GM12875 (cell line): ENCODE data around the gene KRTCAP2.
"Not testable (repeated sequence)": the region's sequence is repeated elsewhere in the genome, so short reads cannot be mapped to it uniquely, and the experiment has no call there.

ENCODE experiments used
- H3K4me3 ChIP-seq: one replicate; pipeline ENCODE4 v1.5.1; 2011; ENCODE audit warnings: low read depth, low read length, control low read depth
- TF ChIP-seq, protein P1 (sequence below): IDR thresholded peaks from 2 replicates; pipeline ENCODE4 v1.5.1; 2011; ENCODE audit warnings: low read depth, mild to moderate bottlenecking, control low read depth, inconsistent platforms, low read length, moderate library complexity, borderline replicate concordance; ENCODE audit not compliant: insufficient read depth

The KRTCAP2 gene

DNA sequence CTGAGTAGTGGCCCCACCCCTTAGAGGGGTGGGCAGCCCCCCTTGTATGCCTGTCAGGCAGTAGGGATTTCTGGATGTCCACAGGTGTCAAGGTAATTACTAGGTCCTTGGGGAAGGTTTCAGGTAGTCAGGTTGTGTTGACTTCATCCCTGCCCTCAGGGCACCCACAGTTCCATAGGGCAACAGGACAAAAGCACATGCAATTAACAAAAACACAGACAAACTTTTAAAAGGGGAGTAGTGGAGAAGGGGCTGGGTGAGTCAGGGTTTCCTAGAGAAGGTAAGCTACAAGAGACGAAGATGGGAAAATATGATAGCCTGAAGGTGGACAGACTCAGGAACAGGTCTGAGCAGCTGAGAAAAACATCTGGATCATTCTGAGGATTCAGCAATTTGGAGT, 14.1 kb downstream of the KRTCAP2 start:
- no peak overlapping the region for H3K4me3 ChIP-seq
- TF ChIP-seq, protein P1, sequence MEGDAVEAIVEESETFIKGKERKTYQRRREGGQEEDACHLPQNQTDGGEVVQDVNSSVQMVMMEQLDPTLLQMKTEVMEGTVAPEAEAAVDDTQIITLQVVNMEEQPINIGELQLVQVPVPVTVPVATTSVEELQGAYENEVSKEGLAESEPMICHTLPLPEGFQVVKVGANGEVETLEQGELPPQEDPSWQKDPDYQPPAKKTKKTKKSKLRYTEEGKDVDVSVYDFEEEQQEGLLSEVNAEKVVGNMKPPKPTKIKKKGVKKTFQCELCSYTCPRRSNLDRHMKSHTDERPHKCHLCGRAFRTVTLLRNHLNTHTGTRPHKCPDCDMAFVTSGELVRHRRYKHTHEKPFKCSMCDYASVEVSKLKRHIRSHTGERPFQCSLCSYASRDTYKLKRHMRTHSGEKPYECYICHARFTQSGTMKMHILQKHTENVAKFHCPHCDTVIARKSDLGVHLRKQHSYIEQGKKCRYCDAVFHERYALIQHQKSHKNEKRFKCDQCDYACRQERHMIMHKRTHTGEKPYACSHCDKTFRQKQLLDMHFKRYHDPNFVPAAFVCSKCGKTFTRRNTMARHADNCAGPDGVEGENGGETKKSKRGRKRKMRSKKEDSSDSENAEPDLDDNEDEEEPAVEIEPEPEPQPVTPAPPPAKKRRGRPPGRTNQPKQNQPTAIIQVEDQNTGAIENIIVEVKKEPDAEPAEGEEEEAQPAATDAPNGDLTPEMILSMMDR: no peak

DNA sequence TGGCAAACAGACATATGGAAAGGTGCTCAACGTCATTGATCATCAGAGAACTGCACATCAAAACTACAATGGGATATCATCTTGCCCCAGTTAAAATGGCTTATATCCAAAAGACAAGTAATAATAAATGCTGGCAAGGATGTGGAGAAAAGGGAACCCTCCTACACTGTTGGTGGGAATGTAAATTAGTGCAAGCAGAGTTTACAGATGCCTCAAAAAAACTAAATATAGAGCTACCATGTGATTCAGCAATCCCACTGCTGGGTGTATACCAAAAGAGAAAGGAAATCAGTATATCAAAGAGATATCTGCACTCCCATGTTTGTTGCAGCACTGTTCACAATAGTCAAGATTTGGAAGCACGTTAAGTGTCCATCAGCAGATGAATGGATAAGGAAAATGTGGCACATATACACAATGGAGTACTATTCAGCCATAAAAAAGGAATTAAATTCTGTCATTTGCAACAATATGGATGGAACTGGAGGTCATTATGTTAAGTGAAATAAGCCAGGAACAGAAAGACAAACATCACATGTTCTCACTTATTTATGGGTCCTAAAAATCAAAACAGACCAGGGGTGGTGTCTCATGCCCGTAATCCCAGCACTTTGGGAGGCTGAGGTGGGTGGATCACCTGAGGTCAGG, 17.0 kb downstream of the KRTCAP2 start:
- H3K4me3 ChIP-seq: not testable (repeated sequence)

DNA sequence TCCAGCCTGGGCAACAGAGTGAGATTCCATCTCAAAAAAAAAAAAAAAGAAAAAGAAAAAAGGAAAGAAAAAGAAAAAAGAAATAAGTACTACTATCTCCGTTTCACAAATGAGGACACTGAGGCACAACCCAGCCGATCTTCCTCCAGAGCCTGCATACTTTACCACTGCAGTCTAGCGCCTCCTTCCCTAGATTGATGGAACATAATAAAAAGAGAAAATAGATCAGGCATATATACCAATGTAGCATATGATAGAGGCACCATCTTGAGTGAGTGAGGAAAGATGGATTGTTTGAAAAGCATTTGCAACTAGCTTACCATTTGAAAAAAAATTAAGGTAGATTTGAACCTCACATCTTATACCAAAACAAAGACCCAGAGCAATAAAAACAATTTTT, 27.6 kb downstream of the KRTCAP2 start:
- TF ChIP-seq, protein P1: no peak
- H3K4me3 ChIP-seq: no peak overlapping the region

DNA sequence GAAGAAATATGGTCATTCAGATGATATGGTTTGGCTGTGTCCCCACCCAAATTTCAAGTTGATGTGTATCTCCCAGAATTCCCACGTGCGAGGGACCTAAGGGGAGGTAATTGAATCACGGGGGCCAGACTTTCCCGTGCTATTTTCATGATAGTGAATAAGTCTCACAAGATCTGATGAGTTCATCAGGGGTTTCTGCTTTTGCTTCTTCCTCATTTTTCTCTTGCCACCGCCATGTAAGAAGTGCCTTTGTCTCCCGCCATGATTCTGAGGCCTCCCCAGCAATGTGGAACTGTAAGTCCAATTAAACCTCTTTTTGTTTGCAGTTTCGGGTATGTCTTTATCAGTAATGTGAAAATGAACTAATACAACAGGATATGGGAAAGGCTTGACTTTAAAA, 31.4 kb downstream of the KRTCAP2 start:
- no peak overlapping the region for H3K4me3 ChIP-seq
- TF ChIP-seq, protein P1: no peak

DNA sequence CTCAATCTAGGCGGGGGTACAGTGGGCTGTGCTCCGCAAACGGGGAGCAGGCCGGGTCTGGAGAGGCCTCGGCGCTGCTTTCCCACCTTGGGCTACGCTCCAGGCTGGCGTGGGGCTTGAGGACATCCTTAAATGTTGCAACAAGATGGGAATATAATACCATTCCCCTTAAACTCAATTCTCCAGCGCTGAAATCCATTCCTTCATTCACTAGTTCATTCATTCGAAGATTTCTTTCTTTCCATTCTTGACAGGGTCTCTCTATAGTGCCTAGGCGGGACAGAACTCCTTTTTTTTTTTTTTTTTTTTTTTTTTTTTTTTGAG, 32.5 kb downstream of the KRTCAP2 start:
- TF ChIP-seq, protein P1: no peak
- H3K4me3 ChIP-seq: peak overlapping the region; percentile 93

DNA sequence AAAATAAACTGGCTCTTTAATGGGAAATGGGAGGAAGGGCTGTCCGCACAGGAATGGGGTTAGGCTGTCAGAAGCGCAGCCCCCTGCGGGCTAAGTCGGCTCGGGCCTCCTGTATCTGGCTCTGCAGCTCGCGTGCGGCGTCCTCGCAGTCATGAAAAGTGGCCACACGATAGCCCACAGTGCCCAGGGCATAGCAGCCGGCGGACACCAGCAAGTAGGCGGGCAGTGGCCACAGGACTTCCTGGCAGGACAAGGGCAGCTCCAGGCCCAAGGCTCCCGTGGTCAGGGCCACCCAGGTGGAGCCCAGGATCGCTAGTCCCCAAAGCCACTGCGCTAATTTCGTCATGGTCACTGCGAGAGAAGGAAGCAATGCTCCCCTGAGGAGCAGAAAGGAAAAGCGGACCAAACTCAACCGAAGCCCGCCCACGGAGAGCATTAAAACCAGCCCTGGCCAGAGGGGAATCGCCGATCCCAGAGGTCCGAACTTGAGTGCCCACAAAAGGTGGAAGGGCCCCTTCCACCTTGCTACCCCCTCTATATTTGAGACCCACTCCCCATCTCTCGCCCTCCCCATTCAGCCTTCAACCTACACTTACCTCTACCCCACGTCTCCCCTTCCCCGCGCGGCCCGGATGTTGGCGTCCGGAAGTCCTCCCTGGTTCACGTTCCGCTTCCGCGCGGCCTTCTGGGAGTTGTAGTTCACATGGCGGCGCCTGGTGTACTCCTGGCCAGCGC, 33.0 kb downstream of the KRTCAP2 start, which contains the start of gene DPM3:
TSS of gene DPM3 (minus strand) at position 637 of the 735 bp plus-strand sequence. CDS start at position 346, 291 bp downstream.
- TF ChIP-seq, protein P1: no peak
- peak within 1 kb of the TSS; percentile 93 for H3K4me3 ChIP-seq

DNA sequence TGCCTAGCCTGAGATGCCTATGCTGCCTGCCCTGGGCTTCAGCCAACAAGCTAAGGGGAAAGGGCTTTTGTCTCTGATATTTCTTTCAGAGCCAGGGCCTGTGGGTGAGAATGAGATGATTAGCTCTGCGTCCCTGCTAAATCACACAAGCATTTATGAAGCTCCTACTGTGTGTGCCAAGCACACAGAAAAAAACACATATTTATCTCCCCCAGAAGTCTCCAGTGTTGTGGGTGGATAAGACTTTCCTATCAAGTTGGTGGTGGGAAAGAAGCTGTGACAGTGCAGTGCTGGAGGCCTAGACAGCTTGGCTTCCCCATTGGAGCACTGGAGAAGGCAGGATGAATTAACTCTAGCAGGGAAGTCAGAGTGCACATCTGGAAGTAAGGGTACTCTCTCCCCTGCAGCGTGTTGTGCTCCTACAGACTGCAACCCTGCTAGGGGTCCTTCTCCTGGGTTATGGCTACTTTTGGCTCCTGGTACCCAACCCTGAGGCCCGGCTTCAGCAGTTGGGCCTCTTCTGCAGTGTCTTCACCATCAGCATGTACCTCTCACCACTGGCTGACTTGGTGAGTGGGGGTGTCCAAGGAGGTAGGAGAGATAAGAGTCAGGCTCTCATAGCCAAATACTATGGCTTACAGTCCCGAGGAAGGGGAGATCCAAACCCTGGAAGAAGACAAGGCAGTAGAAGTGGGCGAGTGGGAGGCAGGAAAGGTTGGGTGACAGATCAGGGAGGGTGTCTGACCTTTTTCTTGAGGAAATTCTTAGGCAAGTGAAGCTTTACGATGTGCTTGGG, 35.8 kb downstream of the KRTCAP2 start:
- TF ChIP-seq, protein P1: no peak
- peak overlapping the region; percentile 47 for H3K4me3 ChIP-seq
